ENCODE measurements around the gene EIPR1. TPM values are rescaled to one million over a fixed set of nuclear protein-coding genes. Genes with fewer than 3 reads are reported as not detected.

Gene EIPR1
- total and polyA plus RNA-seq, 2 donors from 2014 or later, result 28.2 to 37.8 TPM

DNA sequence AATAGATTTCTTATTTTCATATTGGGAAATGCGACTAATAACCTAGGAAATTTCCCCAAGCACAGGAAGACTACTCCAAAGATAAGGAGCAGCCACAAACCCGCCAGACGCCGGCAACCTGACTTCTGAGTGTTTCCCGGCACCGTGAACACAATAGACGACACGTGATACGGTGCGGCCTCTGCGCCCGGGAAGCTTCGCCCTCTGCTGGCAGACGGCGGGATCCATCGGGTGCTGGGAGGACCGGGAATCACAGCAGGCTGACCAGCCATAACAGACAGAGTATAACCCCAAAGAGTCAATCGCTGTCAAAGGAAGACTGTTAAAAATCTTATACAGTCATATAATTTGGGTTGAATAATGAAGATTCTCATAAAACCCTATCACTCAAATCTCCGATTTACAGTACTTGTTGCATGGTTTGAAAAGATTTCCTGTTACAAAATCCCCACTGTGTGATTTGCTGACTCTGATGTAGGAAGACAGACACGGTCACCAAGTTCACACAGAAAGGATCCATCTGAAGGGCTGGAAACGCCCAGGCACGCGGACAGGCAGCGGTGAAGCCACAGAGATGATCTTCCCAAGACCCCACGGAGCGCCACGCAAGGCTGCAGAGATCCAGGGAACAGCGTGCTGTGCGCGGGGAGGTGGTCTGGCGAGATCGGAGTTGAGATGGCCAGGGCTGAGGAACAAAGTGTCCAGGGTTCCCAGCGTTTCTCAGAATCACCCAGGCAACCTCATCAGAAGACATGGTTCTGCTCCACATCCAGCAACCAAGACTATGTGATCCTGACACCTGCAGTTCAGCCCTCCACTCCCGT lies 73.8 kb downstream of the EIPR1 start:
- peak overlapping the region in 2 of 3 donors; percentile 32 to 36 for H3K4me3 ChIP-seq (ENCODE audit: low read length in 3 of 3)
- peak overlapping the region in 2 of 3 donors; percentile 37 to 77 for H3K9ac ChIP-seq (ENCODE audit: low read length in 3 of 3)
- H3K27me3 ChIP-seq (ENCODE audit: control insufficient read depth, insufficient read depth, low read length), result no peaks in the 10 kb centered on the region
- DNase-seq (peak; percentile 91 to 95 (median 94)), FAIRE-seq (peak; percentile 79)
- H3K9me3 ChIP-seq (ENCODE audit: control insufficient read depth in 2 of 3, insufficient read depth in 1 of 3, low read length in 3 of 3), result no peaks in the 10 kb centered on the region
- H3K4me1 ChIP-seq (ENCODE audit: control insufficient read depth in 2 of 3, insufficient read depth in 2 of 3, low read depth in 1 of 3, low read length in 3 of 3), result peaks cover 0 to 7% (median 0%) of the 10 kb centered on the region in 3 donors
- TF ChIP-seq, protein P1, sequence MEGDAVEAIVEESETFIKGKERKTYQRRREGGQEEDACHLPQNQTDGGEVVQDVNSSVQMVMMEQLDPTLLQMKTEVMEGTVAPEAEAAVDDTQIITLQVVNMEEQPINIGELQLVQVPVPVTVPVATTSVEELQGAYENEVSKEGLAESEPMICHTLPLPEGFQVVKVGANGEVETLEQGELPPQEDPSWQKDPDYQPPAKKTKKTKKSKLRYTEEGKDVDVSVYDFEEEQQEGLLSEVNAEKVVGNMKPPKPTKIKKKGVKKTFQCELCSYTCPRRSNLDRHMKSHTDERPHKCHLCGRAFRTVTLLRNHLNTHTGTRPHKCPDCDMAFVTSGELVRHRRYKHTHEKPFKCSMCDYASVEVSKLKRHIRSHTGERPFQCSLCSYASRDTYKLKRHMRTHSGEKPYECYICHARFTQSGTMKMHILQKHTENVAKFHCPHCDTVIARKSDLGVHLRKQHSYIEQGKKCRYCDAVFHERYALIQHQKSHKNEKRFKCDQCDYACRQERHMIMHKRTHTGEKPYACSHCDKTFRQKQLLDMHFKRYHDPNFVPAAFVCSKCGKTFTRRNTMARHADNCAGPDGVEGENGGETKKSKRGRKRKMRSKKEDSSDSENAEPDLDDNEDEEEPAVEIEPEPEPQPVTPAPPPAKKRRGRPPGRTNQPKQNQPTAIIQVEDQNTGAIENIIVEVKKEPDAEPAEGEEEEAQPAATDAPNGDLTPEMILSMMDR (IDR thresholded peaks at IDR 0.05; ENCODE audit: borderline replicate concordance, extremely low read depth, insufficient read depth), result peak; percentile 95
- H3K27ac ChIP-seq (ENCODE audit: low read depth in 2 of 2, low read length in 2 of 2), result peak overlapping the region in 1 of 2 donors; percentile 41
- H3K36me3 ChIP-seq (ENCODE audit: control insufficient read depth in 2 of 3, insufficient read depth in 3 of 3, low read length in 3 of 3), result no peaks in the 10 kb centered on the region
- intact Hi-C loops (cut with DNase I), result no loop called here

DNA sequence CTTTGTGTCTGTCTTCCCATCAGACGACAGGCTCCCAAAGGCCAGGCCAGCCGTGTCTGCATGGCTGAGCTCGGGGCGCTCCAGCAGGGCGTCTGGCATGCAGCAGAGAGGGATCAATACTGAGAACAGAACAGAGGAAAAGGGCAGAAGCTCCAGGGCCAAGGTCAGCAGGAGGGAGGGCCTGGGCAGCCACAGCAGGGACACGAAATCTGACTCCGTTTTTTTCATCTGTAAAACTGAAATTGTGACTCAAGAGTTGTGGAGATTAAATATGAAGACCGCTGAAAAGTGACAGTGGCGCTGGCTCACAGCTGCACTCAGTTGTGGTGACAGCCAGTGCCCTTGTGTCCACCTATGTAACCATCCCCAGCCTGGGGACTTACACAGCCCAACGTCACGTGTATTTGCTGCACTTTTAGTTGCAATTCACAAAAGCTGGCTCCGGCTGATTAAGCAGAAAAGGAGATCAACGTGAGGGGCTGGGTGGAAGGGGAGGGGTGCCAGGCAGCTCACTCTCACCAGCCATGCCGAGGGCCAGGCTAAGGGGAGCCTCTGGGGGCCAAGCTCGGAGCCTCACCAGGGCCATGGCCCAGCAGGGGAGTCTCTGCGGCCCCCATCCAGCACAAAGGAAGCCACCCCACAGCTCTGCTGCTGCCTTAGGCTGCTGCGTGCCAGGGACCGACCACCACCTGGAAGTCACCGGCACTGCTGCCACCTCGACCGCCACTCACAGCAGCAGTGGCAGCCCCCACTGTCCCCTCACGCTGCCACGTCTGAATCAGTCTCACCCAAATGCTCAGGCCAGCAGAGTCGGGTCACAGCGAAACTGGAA lies 74.7 kb downstream of the EIPR1 start:
- no peak for FAIRE-seq
- intact Hi-C loops (cut with DNase I), result no loop called here
- Histone ChIP-seq H3K36me3 (ENCODE audit: control insufficient read depth in 2 of 3, insufficient read depth in 3 of 3, low read length in 3 of 3) (no peaks in the 10 kb centered on the region), H3K4me1 (ENCODE audit: control insufficient read depth in 2 of 3, insufficient read depth in 2 of 3, low read depth in 1 of 3, low read length in 3 of 3) (peaks cover 0 to 7% (median 0%) of the 10 kb centered on the region in 3 donors), H3K9me3 (ENCODE audit: control insufficient read depth in 2 of 3, insufficient read depth in 1 of 3, low read length in 3 of 3) (no peaks in the 10 kb centered on the region), H3K4me3 (ENCODE audit: low read length in 3 of 3) (peak overlapping the region in 2 of 3 donors; percentile 32 to 36), H3K27ac (ENCODE audit: low read depth in 2 of 2, low read length in 2 of 2) (peak overlapping the region in 1 of 2 donors; percentile 41), H3K9ac (ENCODE audit: low read length in 3 of 3) (peak overlapping the region in 2 of 3 donors; percentile 37 to 77), H3K27me3 (ENCODE audit: control insufficient read depth, insufficient read depth, low read length) (no peaks in the 10 kb centered on the region)
- TF ChIP-seq, protein P1 (IDR thresholded peaks at IDR 0.05; ENCODE audit: borderline replicate concordance, extremely low read depth, insufficient read depth), result no peak
- peak; percentile 53 to 69 (median 62) for DNase-seq

DNA sequence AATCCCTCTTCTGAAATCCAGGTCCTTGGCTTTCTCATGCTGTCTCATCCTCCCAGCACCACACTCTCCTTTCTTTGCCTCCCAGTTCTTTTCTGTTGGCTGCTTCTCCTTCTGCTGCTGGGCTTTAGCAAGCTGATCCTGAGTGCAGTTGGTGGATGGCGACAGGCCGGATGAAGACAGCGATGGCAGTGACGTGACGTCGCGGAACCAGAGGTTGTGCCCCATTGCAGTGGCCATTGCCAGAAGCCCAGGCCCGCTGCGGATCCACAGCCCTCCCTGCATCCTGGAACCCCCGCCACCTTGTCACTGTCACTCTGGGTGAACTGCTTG lies 75.2 kb downstream of the EIPR1 start:
- Histone ChIP-seq H3K36me3 (ENCODE audit: control insufficient read depth in 2 of 3, insufficient read depth in 3 of 3, low read length in 3 of 3) (no peaks in the 10 kb centered on the region), H3K4me1 (ENCODE audit: control insufficient read depth in 2 of 3, insufficient read depth in 2 of 3, low read depth in 1 of 3, low read length in 3 of 3) (peaks cover 0 to 7% (median 0%) of the 10 kb centered on the region in 3 donors), H3K9me3 (ENCODE audit: control insufficient read depth in 2 of 3, insufficient read depth in 1 of 3, low read length in 3 of 3) (no peaks in the 10 kb centered on the region), H3K27ac (ENCODE audit: low read depth in 2 of 2, low read length in 2 of 2) (no peak overlapping the region), H3K4me3 (ENCODE audit: low read length in 3 of 3) (no peak overlapping the region), H3K9ac (ENCODE audit: low read length in 3 of 3) (no peak overlapping the region), H3K27me3 (ENCODE audit: control insufficient read depth, insufficient read depth, low read length) (no peaks in the 10 kb centered on the region)
- DNase-seq (no peak), FAIRE-seq (no peak)
- intact Hi-C loops (cut with DNase I), result no loop called here
- TF ChIP-seq, protein P1 (IDR thresholded peaks at IDR 0.05; ENCODE audit: borderline replicate concordance, extremely low read depth, insufficient read depth), result no peak

Measured in kidney (tissue), 14 donors.